CD4-positive, CD25-positive, alpha-beta regulatory T cell (primary cell): ENCODE results near the gene BICC1. TPM values are rescaled to one million over a fixed set of nuclear protein-coding genes. Genes with fewer than 3 reads are reported as not detected.

Source experiments
- ATAC-seq, 2 donors: fragments of 150-1000 bp; cut with Tn5 transposase; one replicate each; pipeline ENCODE4 v1.10.0; 2021; ENCODE audit warnings: low read depth in 2 of 2, moderate number of reproducible peaks in 2 of 2, moderate library complexity in 1 of 2
- DNase-seq, 3 donors: peaks; one replicate each; pipeline versions ENCODE4 v3.0.0 to v3.0.0-alpha.2; 2012 to 2022; ENCODE audit warnings: mixed read lengths in 1 of 3
- H3K27ac ChIP-seq: one replicate; pipeline ENCODE4 v1.7.0; 2013; ENCODE audit warnings: mild to moderate bottlenecking, low read length; ENCODE audit not compliant: insufficient read depth, poor library complexity, severe bottlenecking
- H3K27me3 ChIP-seq: one replicate; pipeline ENCODE4 v1.7.0; 2013; ENCODE audit warnings: low read length; ENCODE audit not compliant: control insufficient read depth, insufficient read depth
- H3K36me3 ChIP-seq: one replicate; pipeline ENCODE4 v1.7.0; 2013; ENCODE audit warnings: mild to moderate bottlenecking, low read length, moderate library complexity; ENCODE audit not compliant: control insufficient read depth, insufficient read depth
- H3K4me1 ChIP-seq: 2 replicates; pipeline ENCODE4 v1.7.0; 2013; ENCODE audit warnings: mild to moderate bottlenecking, low read length; ENCODE audit not compliant: insufficient read depth, control insufficient read depth, poor library complexity, severe bottlenecking
- H3K4me3 ChIP-seq: one replicate; pipeline ENCODE4 v1.7.0; 2013; ENCODE audit warnings: low read depth, mild to moderate bottlenecking, low read length, moderate library complexity
- H3K9me3 ChIP-seq, 2 experiments: 1 replicate in 1 of 2; 2 replicates in 1 of 2; pipeline ENCODE4 v1.7.0; 2013; ENCODE audit warnings: low read length in 2 of 2, mild to moderate bottlenecking in 1 of 2, moderate library complexity in 1 of 2; ENCODE audit not compliant: control insufficient read depth in 2 of 2
- H3K27ac Mint-ChIP-seq, 3 donors: one replicate each; pipeline ENCODE4 v1.8.0; 2020 to 2022; ENCODE audit warnings: mild to moderate bottlenecking in 3 of 3, mixed read lengths in 3 of 3, moderate library complexity in 2 of 3
- H3K27me3 Mint-ChIP-seq: one replicate; pipeline ENCODE4 v1.8.0; 2022; ENCODE audit warnings: mild to moderate bottlenecking, mixed read lengths
- H3K36me3 Mint-ChIP-seq: one replicate; pipeline ENCODE4 v1.8.0; 2020; ENCODE audit warnings: mixed read lengths
- H3K4me1 Mint-ChIP-seq, 4 donors: one replicate each; pipeline ENCODE4 v1.8.0; 2020 to 2022; ENCODE audit warnings: mixed read lengths in 4 of 4, mild to moderate bottlenecking in 1 of 4
- H3K4me3 Mint-ChIP-seq, 4 donors: one replicate each; pipeline ENCODE4 v1.8.0; 2020 to 2022; ENCODE audit warnings: mild to moderate bottlenecking in 4 of 4, mixed read lengths in 4 of 4, moderate library complexity in 3 of 4
- H3K9me3 Mint-ChIP-seq, 7 donors: one replicate each; pipeline ENCODE4 v1.8.0; 2020 to 2022; ENCODE audit warnings: mixed read lengths in 7 of 7, mild to moderate bottlenecking in 3 of 7, moderate library complexity in 2 of 7
- polyA plus RNA-seq, 4 donors: library from polyadenylated mRNA; unstranded; fragments of 300-500 nt; fragmentation: Illumina TruSeq; gene quantifications; one replicate each; pipeline ENCODE4 v1.2.3, GENCODE V29; 2021
- total RNA-seq: library from RNA; stranded (reverse); gene quantifications from one replicate; pipeline ENCODE4 v1.2.3, GENCODE V29; 2022

Gene BICC1
- total and polyA plus RNA-seq, 5 donors from 2014 or later, result 0.20 TPM; not detected in 4

- no peak overlapping the region for H3K27ac Mint-ChIP-seq
These were observed 307.7 kb downstream of the BICC1 start for GRCh38 chr10:58820386-58820785.

GRCh38 chr10:58820861-58821751 lies 308.4 kb downstream of the BICC1 start:
- Histone ChIP-seq H3K36me3 (no peaks in the 10 kb centered on the region), H3K27me3 (no peaks in the 10 kb centered on the region), H3K4me3 (no peak overlapping the region), H3K9me3 (no peaks in the 10 kb centered on the region), H3K27ac (no peak overlapping the region), H3K4me1 (no peaks in the 10 kb centered on the region)
- no peak for ATAC-seq
- DNase-seq, result no peak
- H3K36me3 Mint-ChIP-seq, result no peaks in the 10 kb centered on the region
- H3K27ac Mint-ChIP-seq, result no peak overlapping the region
- H3K4me3 Mint-ChIP-seq, result peak overlapping the region in 1 of 4 donors; percentile 62
- H3K9me3 Mint-ChIP-seq, result peaks cover 0 to 1% (median 0%) of the 10 kb centered on the region in 7 donors
- H3K4me1 Mint-ChIP-seq, result no peaks in the 10 kb centered on the region
- no peaks in the 10 kb centered on the region for H3K27me3 Mint-ChIP-seq

More at GRCh38 chr10:58820386-58820785, 307.7 kb downstream of the BICC1 start:
- no peaks in the 10 kb centered on the region for H3K36me3 Mint-ChIP-seq
- no peak overlapping the region for H3K4me3 Mint-ChIP-seq
- no peak overlapping the region for H3K4me3 ChIP-seq
- no peaks in the 10 kb centered on the region for H3K9me3 ChIP-seq
- no peaks in the 10 kb centered on the region for H3K36me3 ChIP-seq
- no peaks in the 10 kb centered on the region for H3K4me1 ChIP-seq
- H3K27ac ChIP-seq, result no peak overlapping the region
- H3K27me3 ChIP-seq, result no peaks in the 10 kb centered on the region
- ATAC-seq, result no peak
- peaks cover 0 to 1% (median 0%) of the 10 kb centered on the region in 7 donors for H3K9me3 Mint-ChIP-seq
- H3K4me1 Mint-ChIP-seq, result no peaks in the 10 kb centered on the region
- DNase-seq, result no peak
- H3K27me3 Mint-ChIP-seq, result no peaks in the 10 kb centered on the region

GRCh38 chr10:58821752-58822056 lies 309.0 kb downstream of the BICC1 start:
- Mint-ChIP-seq H3K27me3 (no peaks in the 10 kb centered on the region), H3K27ac (no peak overlapping the region), H3K36me3 (no peaks in the 10 kb centered on the region), H3K9me3 (peaks cover 0 to 2% (median 0%) of the 10 kb centered on the region in 7 donors), H3K4me3 (peak overlapping the region in 1 of 4 donors; percentile 62), H3K4me1 (no peaks in the 10 kb centered on the region)
- ATAC-seq, result no peak
- no peaks in the 10 kb centered on the region for H3K36me3 ChIP-seq
- H3K4me1 ChIP-seq, result no peaks in the 10 kb centered on the region
- no peaks in the 10 kb centered on the region for H3K9me3 ChIP-seq
- no peak for DNase-seq
- no peaks in the 10 kb centered on the region for H3K27me3 ChIP-seq
- no peak overlapping the region for H3K27ac ChIP-seq
- no peak overlapping the region for H3K4me3 ChIP-seq

- DNase-seq, result no peak
- Mint-ChIP-seq H3K4me3 (no peak overlapping the region), H3K27me3 (no peaks in the 10 kb centered on the region), H3K27ac (no peak overlapping the region), H3K9me3 (peaks cover 0 to 3% (median 0%) of the 10 kb centered on the region in 7 donors), H3K4me1 (no peaks in the 10 kb centered on the region), H3K36me3 (no peaks in the 10 kb centered on the region)
- Histone ChIP-seq H3K9me3 (no peaks in the 10 kb centered on the region), H3K27ac (no peak overlapping the region), H3K4me3 (no peak overlapping the region), H3K27me3 (no peaks in the 10 kb centered on the region), H3K4me1 (no peaks in the 10 kb centered on the region), H3K36me3 (no peaks in the 10 kb centered on the region)
- no peak for ATAC-seq
These were observed 311.3 kb downstream of the BICC1 start for GRCh38 chr10:58823983-58824382.

- ATAC-seq (no peak), DNase-seq (no peak)
- Mint-ChIP-seq H3K4me3 (no peak overlapping the region), H3K27me3 (no peaks in the 10 kb centered on the region), H3K4me1 (no peaks in the 10 kb centered on the region), H3K27ac (no peak overlapping the region), H3K36me3 (no peaks in the 10 kb centered on the region), H3K9me3 (peaks cover 0 to 3% (median 0%) of the 10 kb centered on the region in 7 donors)
- no peaks in the 10 kb centered on the region for H3K36me3 ChIP-seq
- H3K27ac ChIP-seq, result no peak overlapping the region
- H3K4me1 ChIP-seq, result no peaks in the 10 kb centered on the region
- no peak overlapping the region for H3K4me3 ChIP-seq
- H3K9me3 ChIP-seq, result no peaks in the 10 kb centered on the region
- H3K27me3 ChIP-seq, result no peaks in the 10 kb centered on the region
These were observed 311.7 kb downstream of the BICC1 start for GRCh38 chr10:58824396-58824795.

- Mint-ChIP-seq H3K4me3 (no peak overlapping the region), H3K9me3 (peaks cover 0 to 3% (median 0%) of the 10 kb centered on the region in 7 donors), H3K27ac (no peak overlapping the region), H3K4me1 (no peaks in the 10 kb centered on the region), H3K36me3 (no peaks in the 10 kb centered on the region), H3K27me3 (no peaks in the 10 kb centered on the region)
- Histone ChIP-seq H3K36me3 (no peaks in the 10 kb centered on the region), H3K27ac (no peak overlapping the region), H3K27me3 (no peaks in the 10 kb centered on the region), H3K9me3 (no peaks in the 10 kb centered on the region), H3K4me3 (no peak overlapping the region), H3K4me1 (no peaks in the 10 kb centered on the region)
- no peak for DNase-seq
- no peak for ATAC-seq
These were observed 314.0 kb downstream of the BICC1 start for GRCh38 chr10:58826694-58827093.

GRCh38 chr10:58827381-58827780 lies 314.7 kb downstream of the BICC1 start:
- no peaks in the 10 kb centered on the region for H3K9me3 ChIP-seq
- DNase-seq (no peak), ATAC-seq (no peak)
- H3K27ac ChIP-seq, result no peak overlapping the region
- Mint-ChIP-seq H3K9me3 (peaks cover 0 to 3% (median 0%) of the 10 kb centered on the region in 7 donors), H3K27ac (no peak overlapping the region), H3K4me1 (no peaks in the 10 kb centered on the region), H3K4me3 (no peak overlapping the region), H3K36me3 (no peaks in the 10 kb centered on the region), H3K27me3 (no peaks in the 10 kb centered on the region)
- H3K4me1 ChIP-seq, result no peaks in the 10 kb centered on the region
- H3K36me3 ChIP-seq, result no peaks in the 10 kb centered on the region
- no peak overlapping the region for H3K4me3 ChIP-seq
- H3K27me3 ChIP-seq, result no peaks in the 10 kb centered on the region

- no peaks in the 10 kb centered on the region for H3K36me3 Mint-ChIP-seq
- Histone ChIP-seq H3K27ac (no peak overlapping the region), H3K4me3 (no peak overlapping the region), H3K4me1 (no peaks in the 10 kb centered on the region), H3K27me3 (no peaks in the 10 kb centered on the region), H3K36me3 (no peaks in the 10 kb centered on the region), H3K9me3 (no peaks in the 10 kb centered on the region)
- H3K27me3 Mint-ChIP-seq, result no peaks in the 10 kb centered on the region
- H3K4me3 Mint-ChIP-seq, result no peak overlapping the region
- H3K27ac Mint-ChIP-seq, result no peak overlapping the region
- no peak for ATAC-seq
- H3K4me1 Mint-ChIP-seq, result no peaks in the 10 kb centered on the region
- no peak for DNase-seq
- peaks cover 0 to 4% (median 0%) of the 10 kb centered on the region in 7 donors for H3K9me3 Mint-ChIP-seq
These were observed 317.2 kb downstream of the BICC1 start for GRCh38 chr10:58829839-58830238.
